Adrenal gland (tissue), 12 donors: ENCODE measurements around the gene PDE7B. TPM values are rescaled to one million over a fixed set of nuclear protein-coding genes. Genes with fewer than 3 reads are reported as not detected.

Experiments used
- DNase-seq, 7 donors: peaks; one replicate each; pipeline ENCODE4 v3.0.0-alpha.2; 2019 to 2020
- H3K27ac ChIP-seq, 5 donors: fragments of 200-600 bp; sonication (generic) in 4 of 5; 1 replicate in 3 of 5; 2 replicates in 2 of 5; pipeline versions ENCODE4 v1.5.1 to v1.8.0; 2016 to 2020; ENCODE audit warnings: mild to moderate bottlenecking in 1 of 5
- H3K27me3 ChIP-seq: fragments of 200-600 bp; 2 replicates; pipeline ENCODE4 v1.8.0; 2021
- H3K36me3 ChIP-seq, 2 donors: fragments of 200-600 bp; replicated peaks in 1 of 2; 1 replicate in 1 of 2; 2 replicates in 1 of 2; pipeline versions ENCODE4 v1.5.1 to v1.8.0; 2018 to 2022
- H3K4me1 ChIP-seq, 2 donors: fragments of 200-600 bp; replicated peaks in 1 of 2; 1 replicate in 1 of 2; 2 replicates in 1 of 2; pipeline versions ENCODE4 v1.5.1 to v1.8.0; 2018 to 2021
- H3K4me3 ChIP-seq, 4 donors: fragments of 200-600 bp; sonication (generic) in 3 of 4; one replicate each; pipeline ENCODE4 v1.5.1; 2016 to 2018
- H3K9me3 ChIP-seq, 3 donors: fragments of 200-600 bp; sonication (generic) in 1 of 3; replicated peaks in 1 of 3; 1 replicate in 2 of 3; 2 replicates in 1 of 3; pipeline versions ENCODE4 v1.5.1 to v1.8.0; 2016 to 2021
- CTCF ChIP-seq, 6 experiments: fragments of 450-650 bp in 4 of 6; fragments of 200-600 bp in 2 of 6; sonication (generic) in 1 of 6; IDR thresholded peaks; 1 replicate in 5 of 6; 2 replicates in 1 of 6; pipeline versions ENCODE4 v1.5.1 to v1.8.0; 2016 to 2021; ENCODE audit warnings: antibody characterized with exemption in 6 of 6, mild to moderate bottlenecking in 2 of 6, moderate library complexity in 1 of 6
- POLR2A ChIP-seq, 2 donors: fragments of 450-650 bp; IDR thresholded peaks; one replicate each; pipeline ENCODE4 v1.6.1; 2017; ENCODE audit warnings: antibody characterized with exemption in 2 of 2, mild to moderate bottlenecking in 2 of 2, moderate library complexity in 1 of 2
- WGBS, 4 donors: extraction: QIAGEN DNeasy Blood & Tissue Kit in 2 of 4; methylation state at CpG; one replicate each; pipeline versions ENCODE4 v1.1.5 to v1.1.7; 2013 to 2017; 5-methylcytosine and 5-hydroxymethylcytosine counted together
- intact Hi-C, 2 donors: fragments of 100-400 bp; cut with DNase I; formaldehyde crosslinking; loops; one replicate each; pipeline versions ENCODE4 v1.14.1 to v1.15.0; 2022 to 2023
- polyA plus RNA-seq, 3 donors: library from polyadenylated mRNA; stranded (reverse); fragments of 200-250 nt in 2 of 3; fragments of 350-450 nt in 1 of 3; fragmentation: Illumina TruSeq in 1 of 3; extraction: RNeasy Lipid Tissue Mini Kit (QIAGEN cat#74804) in 1 of 3; gene quantifications; one replicate each; pipeline ENCODE4 v1.2.3, GENCODE V29; 2013 to 2014
- total RNA-seq, 9 donors: library from RNA; depleted of rRNA in 4 of 9; stranded (reverse); fragments of >200 nt in 4 of 9; fragments of 120-200 nt in 1 of 9; fragmentation: NEBNext Ultra II Directional in 1 of 9; extraction: Animal tissue kit (Norgen Biotek cat#: 25700) in 1 of 9; gene quantifications; one replicate each; pipeline versions ENCODE4 v1.1.0 to v1.2.4, GENCODE V29; 2013 to 2023
- donor health status: healthy with polysubstance abuse.
- donor health status: Bipolar disorder and iron deficiency.
- donor health status: DM: yes; HTN: yes; CAD: no.
- donor health status: DM: no; HTN: no; CAD: no.
- donor health status: DM: no; HTN: no; CAD: no.
- donor health status: DM: yes; HTN: yes; CAD: no.

PDE7B gene
- total and polyA plus RNA-seq, 12 donors: 1.3 to 11.5 (median 5.2) TPM

GRCh38 chr6:136175873-136176272, 324.4 kb downstream of the PDE7B start:
- H3K27me3 ChIP-seq: no peaks in the 10 kb centered on the region
- no peak overlapping the region for H3K4me3 ChIP-seq
- H3K36me3 ChIP-seq: no peaks in the 10 kb centered on the region
- H3K4me1 ChIP-seq: peaks cover 37 to 41% of the 10 kb centered on the region in 2 donors
- intact Hi-C loops: no loop called here
- 95 to 100% (median 96%) methylated on average over 1 of the region's 1 CpG for WGBS, 4 donors
- no peaks in the 10 kb centered on the region for H3K9me3 ChIP-seq
- no peak overlapping the region for H3K27ac ChIP-seq
- DNase-seq: no peak
- TF ChIP-seq CTCF (IDR thresholded peaks at IDR 0.05) (no peak), POLR2A (IDR thresholded peaks at IDR 0.05) (no peak)

- Histone ChIP-seq H3K4me1 (peaks cover 36 to 49% of the 10 kb centered on the region in 2 donors), H3K9me3 (no peaks in the 10 kb centered on the region), H3K4me3 (no peak overlapping the region), H3K36me3 (no peaks in the 10 kb centered on the region), H3K27ac (peak overlapping the region in 1 of 5 donors; percentile 13), H3K27me3 (no peaks in the 10 kb centered on the region)
- 42 to 63% (median 57%) methylated on average over 2 of the region's 2 CpGs for WGBS, 4 donors
- intact Hi-C loops: no loop called here
- TF ChIP-seq POLR2A (IDR thresholded peaks at IDR 0.05): no peak
- no peak for TF ChIP-seq CTCF (IDR thresholded peaks at IDR 0.05)
- DNase-seq: peak in 3 of 7 donors; percentile 15 to 25 (median 21)
Observed at GRCh38 chr6:136178749-136179148, 327.2 kb downstream of the PDE7B start.

- no peak for TF ChIP-seq POLR2A (IDR thresholded peaks at IDR 0.05)
- TF ChIP-seq CTCF (IDR thresholded peaks at IDR 0.05): no peak
- 47 to 62% (median 54%) methylated on average over 3 to 4 of the region's 4 CpGs for WGBS, 4 donors
- H3K27me3 ChIP-seq: no peaks in the 10 kb centered on the region
Observed at GRCh38 chr6:136180704-136181511, 329.4 kb downstream of the PDE7B start.

GRCh38 chr6:136181512-136181833, 330.0 kb downstream of the PDE7B start:
- TF ChIP-seq CTCF (IDR thresholded peaks at IDR 0.05) (no peak), POLR2A (IDR thresholded peaks at IDR 0.05) (no peak)
- no peaks in the 10 kb centered on the region for H3K36me3 ChIP-seq
- intact Hi-C loops: no loop called here
- no peak for DNase-seq
- H3K4me3 ChIP-seq: no peak overlapping the region
- H3K9me3 ChIP-seq: no peaks in the 10 kb centered on the region
- H3K27me3 ChIP-seq: no peaks in the 10 kb centered on the region
- H3K4me1 ChIP-seq: peaks cover 25 to 35% of the 10 kb centered on the region in 2 donors
- peak overlapping the region in 1 of 5 donors; percentile 50 for H3K27ac ChIP-seq
- 26 to 35% (median 31%) methylated on average over 1 of the region's 1 CpG for WGBS, 4 donors

More at GRCh38 chr6:136180704-136181511, 329.4 kb downstream of the PDE7B start:
- H3K27ac ChIP-seq: peak overlapping the region in 3 of 5 donors; percentile 26 to 67 (median 50)
- H3K4me1 ChIP-seq: peaks cover 25 to 35% of the 10 kb centered on the region in 2 donors
- intact Hi-C loops: no loop called here
- no peak overlapping the region for H3K4me3 ChIP-seq
- H3K9me3 ChIP-seq: no peaks in the 10 kb centered on the region
- H3K36me3 ChIP-seq: no peaks in the 10 kb centered on the region
- peak in 2 of 7 donors; percentile 13 to 35 for DNase-seq
